Kidney epithelial cell (primary cell): ENCODE results near the gene CHAC1. TPM values are rescaled to one million over a fixed set of nuclear protein-coding genes. Genes with fewer than 3 reads are reported as not detected.

Experiments used
- DNase-seq: peaks from one replicate; pipeline ENCODE4 v3.0.0-alpha.2; 2010; ENCODE audit warnings: low read depth
- H3K27me3 ChIP-seq: 2 replicates; pipeline ENCODE4 v1.6.0; 2011; ENCODE audit warnings: low read length; ENCODE audit not compliant: control insufficient read depth, insufficient read depth
- H3K36me3 ChIP-seq: 2 replicates; pipeline ENCODE4 v1.5.1; 2011; ENCODE audit warnings: low read length; ENCODE audit not compliant: control insufficient read depth, insufficient read depth
- H3K4me3 ChIP-seq: 2 replicates; pipeline ENCODE4 v1.5.1; 2011; ENCODE audit warnings: low read depth, mild to moderate bottlenecking, control low read depth, low read length
- total RNA-seq: library from RNA; depleted of rRNA; stranded (reverse); fragments of >200 nt; gene quantifications from 2 replicates; pipeline ENCODE4 v1.2.3, GENCODE V29; 2015
- TF ChIP-seq, protein P1 (sequence below): IDR thresholded peaks from 2 replicates; pipeline ENCODE4 v1.5.1; 2011; ENCODE audit warnings: mild to moderate bottlenecking, moderate library complexity, low read length, control low read depth, inconsistent platforms; ENCODE audit not compliant: insufficient read depth, poor library complexity, severe bottlenecking

The CHAC1 gene
- 84.4 and 86.3 TPM in 2 replicates for total RNA-seq

DNA sequence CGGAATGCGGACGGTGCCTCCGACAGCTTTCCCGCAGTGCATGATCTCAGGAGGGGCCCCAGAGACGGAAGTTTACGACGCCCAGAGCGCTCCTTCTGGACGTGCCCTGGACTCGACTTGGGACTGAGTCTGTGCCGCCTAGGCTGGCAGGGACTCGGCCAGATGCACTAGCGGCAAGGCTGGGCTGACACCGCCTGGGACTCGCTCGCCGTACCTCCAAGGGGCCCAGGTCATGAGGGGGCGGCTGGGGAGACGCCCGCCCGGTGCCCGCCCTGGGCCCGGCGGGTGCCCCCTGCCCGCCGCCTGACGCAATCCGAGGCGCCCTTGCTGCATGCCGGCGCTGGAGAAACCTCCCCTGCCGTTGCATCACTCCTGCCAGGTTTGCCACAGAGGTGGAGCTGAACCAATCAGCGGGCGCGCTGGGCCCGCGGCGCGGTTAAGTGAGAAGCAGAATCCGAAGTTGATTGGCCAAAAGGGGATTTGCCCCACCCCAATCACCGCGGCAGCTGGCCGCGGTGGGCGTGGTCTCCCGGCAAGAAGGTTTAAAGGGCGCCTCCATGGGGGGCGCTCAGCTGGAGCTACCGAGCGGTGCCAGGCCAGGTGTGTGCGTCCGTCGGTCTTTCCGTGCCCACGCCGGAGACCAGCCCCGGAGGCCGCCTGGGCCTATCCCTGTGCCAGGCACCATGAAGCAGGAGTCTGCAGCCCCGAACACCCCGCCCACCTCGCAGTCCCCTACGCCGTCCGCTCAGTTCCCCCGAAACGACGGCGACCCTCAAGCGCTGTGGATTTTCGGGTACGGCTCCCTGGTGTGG lies at the start of gene CHAC1:
Gene CHAC1 (plus strand): TSS at position 571 of the 812 bp plus-strand sequence. CDS start 113 bp downstream, at position 684.
- TF ChIP-seq, protein P1, sequence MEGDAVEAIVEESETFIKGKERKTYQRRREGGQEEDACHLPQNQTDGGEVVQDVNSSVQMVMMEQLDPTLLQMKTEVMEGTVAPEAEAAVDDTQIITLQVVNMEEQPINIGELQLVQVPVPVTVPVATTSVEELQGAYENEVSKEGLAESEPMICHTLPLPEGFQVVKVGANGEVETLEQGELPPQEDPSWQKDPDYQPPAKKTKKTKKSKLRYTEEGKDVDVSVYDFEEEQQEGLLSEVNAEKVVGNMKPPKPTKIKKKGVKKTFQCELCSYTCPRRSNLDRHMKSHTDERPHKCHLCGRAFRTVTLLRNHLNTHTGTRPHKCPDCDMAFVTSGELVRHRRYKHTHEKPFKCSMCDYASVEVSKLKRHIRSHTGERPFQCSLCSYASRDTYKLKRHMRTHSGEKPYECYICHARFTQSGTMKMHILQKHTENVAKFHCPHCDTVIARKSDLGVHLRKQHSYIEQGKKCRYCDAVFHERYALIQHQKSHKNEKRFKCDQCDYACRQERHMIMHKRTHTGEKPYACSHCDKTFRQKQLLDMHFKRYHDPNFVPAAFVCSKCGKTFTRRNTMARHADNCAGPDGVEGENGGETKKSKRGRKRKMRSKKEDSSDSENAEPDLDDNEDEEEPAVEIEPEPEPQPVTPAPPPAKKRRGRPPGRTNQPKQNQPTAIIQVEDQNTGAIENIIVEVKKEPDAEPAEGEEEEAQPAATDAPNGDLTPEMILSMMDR = no peak
- Histone ChIP-seq H3K4me3 (peak within 1 kb of the TSS; percentile 80), H3K36me3 (peaks cover 2% of the 10 kb centered on the region), H3K27me3 (no peaks in the 10 kb centered on the region)
- DNase-seq = peak; percentile 89

GRCh38 chr15:40904552-40905201 lies 48.6 kb upstream of the CHAC1 start:
- Histone ChIP-seq H3K36me3 (peaks cover 13% of the 10 kb centered on the region), H3K27me3 (no peaks in the 10 kb centered on the region), H3K4me3 (no peak overlapping the region)
- TF ChIP-seq, protein P1 = no peak
- no peak for DNase-seq

DNA sequence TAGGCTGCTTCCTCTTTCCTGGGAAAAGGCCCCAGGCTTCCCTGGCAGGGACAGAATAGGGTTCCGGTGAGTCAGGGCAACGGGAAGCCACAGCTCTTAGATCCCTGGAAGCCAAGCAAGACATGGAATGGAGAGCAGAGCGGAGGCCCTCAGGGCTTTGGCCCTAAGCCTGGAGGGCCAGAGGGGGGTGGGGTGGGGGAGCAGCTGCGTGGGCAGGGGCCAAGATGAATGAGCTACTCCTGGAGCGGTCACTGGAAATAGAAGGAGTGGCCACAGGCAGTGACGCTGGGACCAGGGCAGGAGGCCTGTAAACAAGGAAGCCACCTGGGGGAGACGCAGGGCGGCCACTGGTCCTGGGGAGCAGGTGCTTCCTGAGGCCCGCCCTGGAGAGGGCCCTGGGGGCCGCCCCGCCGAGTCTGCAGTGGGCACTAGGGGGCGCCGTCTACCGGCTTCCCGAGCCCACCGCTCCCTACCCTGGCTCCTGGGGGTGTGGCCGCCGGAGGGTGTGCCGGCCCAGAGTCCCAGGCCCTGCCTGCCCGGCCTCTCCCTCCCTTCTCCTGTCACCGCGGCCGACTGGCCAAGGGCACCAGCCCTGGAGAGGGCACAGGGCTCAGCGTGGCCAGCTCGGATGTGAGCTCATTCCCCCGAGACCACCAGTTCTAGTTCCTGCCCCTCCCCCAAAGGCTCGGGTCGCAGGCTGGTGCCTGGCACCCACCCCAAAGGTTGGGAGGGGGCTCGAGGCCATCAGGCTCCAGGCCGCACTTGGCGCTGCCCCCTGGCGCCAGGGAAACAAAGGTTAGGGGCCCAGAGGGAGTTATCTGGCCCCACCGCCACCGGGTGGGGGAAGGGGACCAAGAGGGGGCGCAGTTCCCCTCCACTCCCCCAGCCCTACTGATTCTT lies 46.9 kb upstream of the CHAC1 start:
- TF ChIP-seq, protein P1 = peak; percentile 85
- Histone ChIP-seq H3K27me3 (no peaks in the 10 kb centered on the region), H3K4me3 (peak overlapping the region; percentile 17), H3K36me3 (peaks cover 13% of the 10 kb centered on the region)
- peak; percentile 77 for DNase-seq

GRCh38 chr15:40906991-40907802 lies 46.1 kb upstream of the CHAC1 start:
- Histone ChIP-seq H3K27me3 (no peaks in the 10 kb centered on the region), H3K4me3 (no peak overlapping the region), H3K36me3 (peaks cover 13% of the 10 kb centered on the region)
- TF ChIP-seq, protein P1 = no peak
- DNase-seq = no peak

DNA sequence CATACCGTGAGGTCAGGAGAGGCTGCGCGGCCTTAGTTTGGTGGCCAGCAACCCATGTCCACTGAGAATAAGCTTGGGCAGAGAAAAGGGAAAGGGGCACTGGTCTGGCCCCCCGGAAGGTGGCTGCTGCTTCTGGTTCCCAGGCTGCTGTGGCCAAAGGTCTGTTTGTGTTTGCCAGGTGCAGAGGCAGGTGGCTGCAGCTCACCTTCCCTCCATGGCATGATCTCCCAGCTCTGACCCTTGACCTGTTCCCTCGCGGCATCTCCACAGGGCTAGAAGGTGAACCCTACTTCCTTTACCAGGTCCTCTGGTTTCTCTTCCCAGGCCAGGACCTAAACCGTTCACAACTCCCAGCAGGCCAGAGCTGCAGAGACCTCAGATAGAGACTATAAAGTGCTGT lies 45.2 kb upstream of the CHAC1 start:
- peaks cover 8% of the 10 kb centered on the region for H3K36me3 ChIP-seq
- no peak for DNase-seq
- TF ChIP-seq, protein P1 = no peak
- no peaks in the 10 kb centered on the region for H3K27me3 ChIP-seq
- H3K4me3 ChIP-seq = no peak overlapping the region
